K562 treated with DMSO at 1 percent for 12 hours (cell line): ENCODE measurements around the gene MIGA2. TPM values are rescaled to one million over a fixed set of nuclear protein-coding genes. Genes with fewer than 3 reads are reported as not detected.

Experiments
- total RNA-seq: library from RNA; unstranded; fragments of 300-600 nt; gene quantifications from 2 replicates; pipeline ENCODE4 v1.2.3, GENCODE V29; 2022; ENCODE audit not compliant: insufficient read depth

MIGA2 gene, protein sequence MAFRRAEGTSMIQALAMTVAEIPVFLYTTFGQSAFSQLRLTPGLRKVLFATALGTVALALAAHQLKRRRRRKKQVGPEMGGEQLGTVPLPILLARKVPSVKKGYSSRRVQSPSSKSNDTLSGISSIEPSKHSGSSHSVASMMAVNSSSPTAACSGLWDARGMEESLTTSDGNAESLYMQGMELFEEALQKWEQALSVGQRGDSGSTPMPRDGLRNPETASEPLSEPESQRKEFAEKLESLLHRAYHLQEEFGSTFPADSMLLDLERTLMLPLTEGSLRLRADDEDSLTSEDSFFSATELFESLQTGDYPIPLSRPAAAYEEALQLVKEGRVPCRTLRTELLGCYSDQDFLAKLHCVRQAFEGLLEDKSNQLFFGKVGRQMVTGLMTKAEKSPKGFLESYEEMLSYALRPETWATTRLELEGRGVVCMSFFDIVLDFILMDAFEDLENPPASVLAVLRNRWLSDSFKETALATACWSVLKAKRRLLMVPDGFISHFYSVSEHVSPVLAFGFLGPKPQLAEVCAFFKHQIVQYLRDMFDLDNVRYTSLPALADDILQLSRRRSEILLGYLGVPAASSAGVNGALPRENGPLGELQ
- total RNA-seq = 14.9 and 35.6 TPM in 2 replicates

GRCh38 chr9:129036241-129036922 is at the start of gene MIGA2:
Gene MIGA2 (plus strand): TSS chr9:129036626. CDS start chr9:129040595, 3,969 bp downstream.

DNA sequence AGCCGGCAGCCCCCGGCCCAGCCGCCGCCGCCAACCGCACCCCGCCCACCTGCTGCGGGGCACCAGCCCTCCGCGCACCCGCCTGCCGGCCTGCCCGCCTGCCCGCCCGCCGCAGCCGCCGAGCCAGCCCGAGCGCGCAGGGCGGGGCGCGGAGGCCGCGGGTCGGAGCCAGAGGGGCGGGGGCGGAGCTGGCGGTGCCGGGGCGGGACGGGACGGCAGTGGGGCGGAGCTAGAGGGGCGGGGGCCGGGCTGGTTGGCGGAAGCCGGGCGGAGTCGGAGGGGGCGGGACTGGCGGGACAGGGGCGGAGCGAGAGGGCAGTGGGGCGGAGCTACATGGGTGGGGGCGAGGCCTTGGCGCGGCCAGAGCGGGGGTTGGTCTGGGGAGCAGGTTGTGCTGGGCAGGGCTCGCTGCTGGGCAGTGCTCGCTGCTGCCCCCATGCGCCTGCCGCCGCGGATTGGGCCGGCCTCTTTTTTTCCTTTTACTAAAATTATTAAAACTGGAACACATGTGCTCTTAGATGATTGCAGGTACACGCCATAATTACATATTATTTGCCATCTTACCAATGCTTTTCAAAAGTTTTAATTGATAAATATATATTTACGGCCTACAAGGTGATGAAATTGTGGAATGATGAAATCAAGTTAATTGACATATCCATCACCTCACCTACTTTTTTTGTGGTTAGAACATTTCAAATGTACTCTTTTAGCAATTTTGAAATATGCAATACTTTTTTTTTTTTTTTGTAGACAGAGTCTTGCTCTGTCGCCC is 8.0 kb upstream of the MIGA2 start, which contains the start of gene SH3GLB2:
TSS of gene SH3GLB2 (minus strand) at position 140 of the 775 bp plus-strand sequence. CDS start 177 bp downstream, outside the sequence.

DNA sequence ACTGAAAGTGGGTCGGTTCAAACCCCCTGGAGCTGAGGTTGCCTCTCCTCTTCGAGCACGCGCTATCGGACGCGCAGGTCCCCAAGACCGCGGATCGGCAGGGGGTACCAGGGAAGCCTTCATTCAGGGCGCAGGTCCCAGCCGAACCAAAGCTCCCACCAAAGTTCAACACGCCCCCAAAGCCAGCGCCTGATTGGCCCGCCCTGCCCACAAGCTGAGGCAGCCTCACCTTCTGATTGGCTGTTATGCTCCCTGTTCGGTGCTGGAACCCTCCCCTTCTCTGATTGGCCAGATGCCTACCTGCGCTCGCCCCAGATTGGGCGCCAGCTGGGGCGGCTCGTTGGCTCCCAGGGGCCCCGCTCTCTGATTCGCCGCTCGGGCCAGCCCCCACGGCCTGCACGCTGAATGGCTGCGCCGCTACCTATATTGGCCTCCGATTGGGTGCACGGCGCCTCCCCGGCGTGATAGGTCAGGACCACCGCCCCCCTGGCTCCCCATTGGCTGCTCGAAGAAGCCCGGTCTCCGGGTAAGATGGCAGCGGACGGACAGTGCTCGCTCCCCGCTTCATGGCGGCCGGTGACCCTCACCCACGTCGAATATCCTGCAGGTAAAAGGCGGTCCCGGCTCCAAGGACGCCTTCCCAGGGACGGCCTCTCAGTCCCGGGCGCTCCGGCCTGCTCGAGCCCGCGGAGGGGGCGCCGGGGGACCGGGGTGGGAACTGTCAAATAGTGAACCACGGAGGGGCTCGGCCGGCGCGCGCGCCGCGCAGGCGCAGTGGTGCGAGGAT is 44.4 kb downstream of the MIGA2 start, which contains the start of gene DOLPP1:
TSS of gene DOLPP1 (plus strand) at position 511 of the 787 bp plus-strand sequence. CDS start at position 532, 21 bp downstream.

DNA sequence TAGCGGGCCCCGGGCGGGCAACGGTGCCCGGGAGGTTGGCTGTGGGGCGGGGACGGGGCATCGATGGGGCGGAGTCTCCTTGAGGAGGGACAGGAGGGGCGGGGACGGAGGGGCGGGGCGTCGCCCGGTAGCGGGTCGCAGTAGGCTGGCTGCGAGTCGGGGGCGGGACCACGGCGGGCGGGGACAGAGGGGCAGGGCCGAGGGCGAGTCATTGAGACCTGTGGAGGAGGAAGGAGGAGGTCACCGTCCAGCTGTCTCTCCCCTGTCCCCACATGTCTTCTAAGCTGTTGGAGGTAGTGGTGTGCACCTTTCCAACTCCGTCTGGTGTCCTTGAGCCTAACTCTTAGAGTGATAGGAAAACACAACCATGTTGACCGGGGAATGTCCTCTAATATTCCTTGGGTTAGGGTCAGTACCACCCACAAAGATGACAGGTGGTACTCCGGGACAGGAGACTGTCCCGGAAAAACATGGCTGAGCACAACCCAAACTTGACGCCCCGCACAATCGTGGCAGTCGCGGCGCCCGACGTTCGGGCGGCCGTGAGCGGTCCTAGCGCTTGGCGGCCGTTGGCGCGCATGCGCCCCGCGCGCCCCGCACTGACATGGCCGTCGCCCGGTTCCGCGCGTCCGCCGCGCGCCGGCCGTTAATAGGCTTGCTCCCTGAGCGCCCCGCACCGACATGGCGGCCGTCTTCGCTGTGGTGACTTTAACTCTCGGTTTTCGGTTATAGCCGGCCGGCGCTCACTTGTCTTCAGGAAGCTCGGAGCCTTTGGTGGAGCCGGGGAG is 74.5 kb downstream of the MIGA2 start, which contains the start of the genes CRAT and PTPA:
TSS of gene CRAT (minus strand) at position 54 of the 788 bp plus-strand sequence. CDS start 284 bp downstream, outside the sequence.
TSS of gene PTPA (plus strand) at position 676 of the 788 bp plus-strand sequence. CDS start 186 bp downstream, outside the sequence.

Other genes with a start within 250 kb of the MIGA2 start
- gene TBC1D13, start 249.4 kb upstream of the MIGA2 start, total RNA-seq = 21.6 and 48.2 TPM in 2 replicates
- gene ENDOG, start 218.1 kb upstream of the MIGA2 start, total RNA-seq = 124 and 190 TPM in 2 replicates
- gene SPOUT1, start 206.8 kb upstream of the MIGA2 start, total RNA-seq = 19.3 and 30.7 TPM in 2 replicates
- gene KYAT1, start 154.7 kb upstream of the MIGA2 start, total RNA-seq = 16.6 and 21.0 TPM in 2 replicates
- gene LRRC8A, start 154.5 kb upstream of the MIGA2 start, total RNA-seq = 17.4 and 38.0 TPM in 2 replicates
- gene PHYHD1, start 115.6 kb upstream of the MIGA2 start, total RNA-seq = 2.3 TPM in 1 of 2 replicates, not detected in the other
- gene DOLK, start 89.0 kb upstream of the MIGA2 start, total RNA-seq = 14.8 and 20.1 TPM in 2 replicates
- 26.6 and 71.0 TPM in 2 replicates for gene NUP188, start 88.9 kb upstream of the MIGA2 start, total RNA-seq
- 52.4 and 58.2 TPM in 2 replicates for gene SH3GLB2, start 8.3 kb upstream of the MIGA2 start, total RNA-seq
- 23.5 and 28.7 TPM in 2 replicates for gene DOLPP1, start 44.5 kb downstream of the MIGA2 start, total RNA-seq
- 18.6 and 30.0 TPM in 2 replicates for gene CRAT, start 74.2 kb downstream of the MIGA2 start, total RNA-seq
- gene PTPA, start 74.8 kb downstream of the MIGA2 start, total RNA-seq = 103 and 109 TPM in 2 replicates
- 7.5 and 10.1 TPM in 2 replicates for gene IER5L, start 141.6 kb downstream of the MIGA2 start, total RNA-seq